Measurements from ENCODE around the gene TMEFF2.

TMEFF2 gene

DNA sequence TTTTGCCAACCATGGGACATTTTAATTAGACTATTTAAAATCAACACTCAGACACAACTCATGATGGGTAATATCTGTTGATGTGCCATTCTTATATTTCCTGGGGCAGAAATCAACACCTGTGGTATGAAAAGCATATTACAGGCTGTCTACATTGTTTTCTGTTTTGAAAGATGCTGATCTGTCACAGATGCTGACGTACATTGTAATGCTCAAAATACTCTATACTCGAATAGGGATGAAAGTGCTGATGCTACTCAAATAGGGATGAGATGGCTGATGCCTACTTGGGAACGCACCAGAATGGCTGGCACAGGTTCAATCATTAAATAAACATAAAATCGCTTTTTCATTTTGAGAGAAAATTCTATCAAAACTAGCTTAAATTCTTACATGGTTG is 41.2 kb downstream of the TMEFF2 start:
- Histone ChIP-seq H3K27me3 (ENCODE audit: control insufficient read depth, insufficient read depth, low read length, poor library complexity, severe bottlenecking) (no peaks in the 10 kb centered on the region), H3K4me3 (ENCODE audit: insufficient read depth, low read depth, low read length) (no peak overlapping the region), H3K9me3 (ENCODE audit: control insufficient read depth, low read length) (no peaks in the 10 kb centered on the region), H3K36me3 (ENCODE audit: control insufficient read depth, insufficient read depth, low read length) (no peaks in the 10 kb centered on the region), H3K27ac (ENCODE audit: insufficient read depth, low read depth, low read length, poor library complexity, severe bottlenecking) (no peak overlapping the region), H3K4me1 (ENCODE audit: control insufficient read depth, insufficient read depth, low read length) (no peaks in the 10 kb centered on the region)
- WGBS, 2 experiments = 96 to 100% methylated on average over 2 to 4 of the region's 4 CpGs

DNA sequence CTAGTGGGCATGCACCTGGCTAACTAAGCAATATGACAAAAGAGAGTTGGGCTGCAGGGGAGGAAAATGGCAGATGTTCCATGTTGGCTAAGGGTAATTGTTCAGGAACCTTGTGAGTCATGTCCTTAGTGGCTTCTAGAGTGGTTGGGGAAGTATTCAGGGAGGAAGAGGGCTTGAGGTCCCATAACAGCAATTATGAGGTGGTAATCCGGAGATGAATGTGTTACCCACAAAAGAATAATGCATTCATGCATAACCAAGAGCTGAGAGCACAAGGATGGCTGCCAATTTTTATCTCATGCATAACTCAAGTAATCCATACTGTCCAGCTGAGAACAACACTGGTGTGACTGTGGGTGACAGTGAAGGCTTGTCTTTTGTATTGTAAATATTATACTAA is 42.9 kb downstream of the TMEFF2 start:
- Histone ChIP-seq H3K4me3 (ENCODE audit: insufficient read depth, low read depth, low read length) (no peak overlapping the region), H3K4me1 (ENCODE audit: control insufficient read depth, insufficient read depth, low read length) (no peaks in the 10 kb centered on the region), H3K27ac (ENCODE audit: insufficient read depth, low read depth, low read length, poor library complexity, severe bottlenecking) (no peak overlapping the region), H3K36me3 (ENCODE audit: control insufficient read depth, insufficient read depth, low read length) (no peaks in the 10 kb centered on the region), H3K27me3 (ENCODE audit: control insufficient read depth, insufficient read depth, low read length, poor library complexity, severe bottlenecking) (no peaks in the 10 kb centered on the region), H3K9me3 (ENCODE audit: control insufficient read depth, low read length) (no peaks in the 10 kb centered on the region)
- WGBS, 2 experiments = 88% methylated on average over 1 of the region's 1 CpG; no CpG with 5 or more reads in 1 of the 2 experiments

DNA sequence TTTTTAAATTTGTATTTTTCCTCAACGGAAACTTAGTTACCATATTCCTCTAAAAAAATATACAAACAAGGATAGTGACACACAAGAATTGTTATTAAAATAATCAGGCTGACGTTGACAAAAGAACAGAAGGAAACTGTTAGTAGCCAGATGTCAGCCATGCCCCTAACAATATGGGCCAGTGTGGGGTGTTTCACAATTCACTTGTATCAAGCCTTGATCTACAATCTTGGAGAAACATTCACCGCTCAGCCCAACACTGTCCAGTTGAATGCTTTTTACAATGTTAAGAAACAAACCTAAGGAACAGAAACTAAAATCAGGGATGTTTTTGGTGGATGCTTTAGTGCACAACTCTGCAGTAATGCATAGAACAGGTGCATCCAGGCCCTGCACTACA is 44.6 kb downstream of the TMEFF2 start:
- no peaks in the 10 kb centered on the region for H3K27me3 ChIP-seq (ENCODE audit: control insufficient read depth, insufficient read depth, low read length, poor library complexity, severe bottlenecking)
- no peaks in the 10 kb centered on the region for H3K4me1 ChIP-seq (ENCODE audit: control insufficient read depth, insufficient read depth, low read length)
- H3K36me3 ChIP-seq (ENCODE audit: control insufficient read depth, insufficient read depth, low read length) = no peaks in the 10 kb centered on the region
- no peak overlapping the region for H3K27ac ChIP-seq (ENCODE audit: insufficient read depth, low read depth, low read length, poor library complexity, severe bottlenecking)
- no peaks in the 10 kb centered on the region for H3K9me3 ChIP-seq (ENCODE audit: control insufficient read depth, low read length)
- 97 to 100% methylated on average over 2 to 3 of the region's 3 CpGs for WGBS, 2 experiments
- no peak overlapping the region for H3K4me3 ChIP-seq (ENCODE audit: insufficient read depth, low read depth, low read length)

- no peaks in the 10 kb centered on the region for H3K4me1 ChIP-seq (ENCODE audit: control insufficient read depth, insufficient read depth, low read length)
- no peak overlapping the region for H3K27ac ChIP-seq (ENCODE audit: insufficient read depth, low read depth, low read length, poor library complexity, severe bottlenecking)
- no peak overlapping the region for H3K4me3 ChIP-seq (ENCODE audit: insufficient read depth, low read depth, low read length)
- H3K9me3 ChIP-seq (ENCODE audit: control insufficient read depth, low read length) = no peaks in the 10 kb centered on the region
- H3K36me3 ChIP-seq (ENCODE audit: control insufficient read depth, insufficient read depth, low read length) = no peaks in the 10 kb centered on the region
- 92 to 94% methylated on average over 5 of the region's 5 CpGs for WGBS, 2 experiments
- H3K27me3 ChIP-seq (ENCODE audit: control insufficient read depth, insufficient read depth, low read length, poor library complexity, severe bottlenecking) = no peaks in the 10 kb centered on the region
Observed at GRCh38 chr2:192148620-192149321, 46.0 kb downstream of the TMEFF2 start.

GRCh38 chr2:192148241-192148619 is 46.5 kb downstream of the TMEFF2 start:
- H3K36me3 ChIP-seq (ENCODE audit: control insufficient read depth, insufficient read depth, low read length) = no peaks in the 10 kb centered on the region
- no peaks in the 10 kb centered on the region for H3K9me3 ChIP-seq (ENCODE audit: control insufficient read depth, low read length)
- H3K27ac ChIP-seq (ENCODE audit: insufficient read depth, low read depth, low read length, poor library complexity, severe bottlenecking) = no peak overlapping the region
- H3K27me3 ChIP-seq (ENCODE audit: control insufficient read depth, insufficient read depth, low read length, poor library complexity, severe bottlenecking) = no peaks in the 10 kb centered on the region
- 94 to 100% methylated on average over 1 to 2 of the region's 2 CpGs for WGBS, 2 experiments
- no peak overlapping the region for H3K4me3 ChIP-seq (ENCODE audit: insufficient read depth, low read depth, low read length)
- H3K4me1 ChIP-seq (ENCODE audit: control insufficient read depth, insufficient read depth, low read length) = no peaks in the 10 kb centered on the region

GRCh38 chr2:192146069-192147015 is 48.4 kb downstream of the TMEFF2 start:
- no peaks in the 10 kb centered on the region for H3K4me1 ChIP-seq (ENCODE audit: control insufficient read depth, insufficient read depth, low read length)
- no peak overlapping the region for H3K4me3 ChIP-seq (ENCODE audit: insufficient read depth, low read depth, low read length)
- H3K27me3 ChIP-seq (ENCODE audit: control insufficient read depth, insufficient read depth, low read length, poor library complexity, severe bottlenecking) = no peaks in the 10 kb centered on the region
- H3K27ac ChIP-seq (ENCODE audit: insufficient read depth, low read depth, low read length, poor library complexity, severe bottlenecking) = no peak overlapping the region
- no peaks in the 10 kb centered on the region for H3K9me3 ChIP-seq (ENCODE audit: control insufficient read depth, low read length)
- no CpG with 5 or more reads among the region's 1 CpG for WGBS, 2 experiments
- no peaks in the 10 kb centered on the region for H3K36me3 ChIP-seq (ENCODE audit: control insufficient read depth, insufficient read depth, low read length)

- H3K36me3 ChIP-seq (ENCODE audit: control insufficient read depth, insufficient read depth, low read length) = no peaks in the 10 kb centered on the region
- no peak overlapping the region for H3K27ac ChIP-seq (ENCODE audit: insufficient read depth, low read depth, low read length, poor library complexity, severe bottlenecking)
- H3K4me1 ChIP-seq (ENCODE audit: control insufficient read depth, insufficient read depth, low read length) = no peaks in the 10 kb centered on the region
- no peaks in the 10 kb centered on the region for H3K9me3 ChIP-seq (ENCODE audit: control insufficient read depth, low read length)
- no peak overlapping the region for H3K4me3 ChIP-seq (ENCODE audit: insufficient read depth, low read depth, low read length)
- WGBS, 2 experiments = 89 to 96% methylated on average over 1 to 2 of the region's 3 CpGs
- H3K27me3 ChIP-seq (ENCODE audit: control insufficient read depth, insufficient read depth, low read length, poor library complexity, severe bottlenecking) = no peaks in the 10 kb centered on the region
Observed at GRCh38 chr2:192145496-192145895, 49.2 kb downstream of the TMEFF2 start.

DNA sequence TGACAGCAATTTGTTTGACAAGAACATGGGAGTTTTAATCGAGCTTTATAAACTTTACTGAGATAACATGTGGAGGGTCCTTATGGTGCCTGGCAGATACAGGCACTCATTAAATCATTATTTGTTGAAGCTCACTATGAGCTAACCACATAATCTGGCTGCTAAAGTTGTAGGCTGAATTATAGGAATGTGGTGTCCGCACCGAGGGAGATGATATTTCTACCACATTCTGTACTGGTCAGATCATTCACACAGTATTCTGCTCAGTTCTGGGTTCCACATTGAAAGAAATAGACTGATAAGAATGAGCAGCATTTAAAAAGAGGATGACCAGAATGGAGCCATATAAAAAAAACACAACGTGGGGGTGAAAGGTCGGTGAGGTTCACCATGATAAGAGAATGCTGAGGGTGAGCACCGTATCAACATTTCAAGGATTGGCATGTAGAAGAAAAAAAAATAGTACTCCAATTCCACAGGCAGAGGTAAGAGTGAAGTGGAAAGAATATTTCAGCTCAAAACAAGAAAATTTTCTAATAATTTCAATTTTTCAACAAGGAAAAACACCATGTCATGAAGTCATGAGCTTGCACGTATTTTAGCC is 54.4 kb downstream of the TMEFF2 start:
- Histone ChIP-seq H3K27me3 (ENCODE audit: control insufficient read depth, insufficient read depth, low read length, poor library complexity, severe bottlenecking) (no peaks in the 10 kb centered on the region), H3K4me3 (ENCODE audit: insufficient read depth, low read depth, low read length) (no peak overlapping the region), H3K9me3 (ENCODE audit: control insufficient read depth, low read length) (no peaks in the 10 kb centered on the region), H3K36me3 (ENCODE audit: control insufficient read depth, insufficient read depth, low read length) (no peaks in the 10 kb centered on the region), H3K4me1 (ENCODE audit: control insufficient read depth, insufficient read depth, low read length) (no peaks in the 10 kb centered on the region), H3K27ac (ENCODE audit: insufficient read depth, low read depth, low read length, poor library complexity, severe bottlenecking) (no peak overlapping the region)
- WGBS, 2 experiments = 93 to 96% methylated on average over 6 to 7 of the region's 7 CpGs

- Histone ChIP-seq H3K27ac (ENCODE audit: insufficient read depth, low read depth, low read length, poor library complexity, severe bottlenecking) (no peak overlapping the region), H3K4me1 (ENCODE audit: control insufficient read depth, insufficient read depth, low read length) (no peaks in the 10 kb centered on the region), H3K27me3 (ENCODE audit: control insufficient read depth, insufficient read depth, low read length, poor library complexity, severe bottlenecking) (no peaks in the 10 kb centered on the region), H3K9me3 (ENCODE audit: control insufficient read depth, low read length) (no peaks in the 10 kb centered on the region), H3K4me3 (ENCODE audit: insufficient read depth, low read depth, low read length) (no peak overlapping the region), H3K36me3 (ENCODE audit: control insufficient read depth, insufficient read depth, low read length) (no peaks in the 10 kb centered on the region)
- 57% methylated on average over 1 of the region's 1 CpG; no CpG with 5 or more reads in 1 of the 2 experiments for WGBS, 2 experiments
Observed at GRCh38 chr2:192139813-192140212, 54.9 kb downstream of the TMEFF2 start.

GRCh38 chr2:192137451-192137850 is 57.3 kb downstream of the TMEFF2 start:
- no peak overlapping the region for H3K27ac ChIP-seq (ENCODE audit: insufficient read depth, low read depth, low read length, poor library complexity, severe bottlenecking)
- no peaks in the 10 kb centered on the region for H3K9me3 ChIP-seq (ENCODE audit: control insufficient read depth, low read length)
- no peaks in the 10 kb centered on the region for H3K4me1 ChIP-seq (ENCODE audit: control insufficient read depth, insufficient read depth, low read length)
- H3K4me3 ChIP-seq (ENCODE audit: insufficient read depth, low read depth, low read length) = no peak overlapping the region
- H3K36me3 ChIP-seq (ENCODE audit: control insufficient read depth, insufficient read depth, low read length) = no peaks in the 10 kb centered on the region
- H3K27me3 ChIP-seq (ENCODE audit: control insufficient read depth, insufficient read depth, low read length, poor library complexity, severe bottlenecking) = no peaks in the 10 kb centered on the region
- 83 to 91% methylated on average over 1 of the region's 1 CpG for WGBS, 2 experiments

Data from ectodermal cell (in vitro differentiated cells).